ENCODE measurements around the gene SMAP2. TPM values are rescaled to one million over a fixed set of nuclear protein-coding genes. Genes with fewer than 3 reads are reported as not detected.

The SMAP2 gene
- total RNA-seq, 6 experiments from 2014 or later = 23.7 to 41.5 (median 36.2) TPM

DNA sequence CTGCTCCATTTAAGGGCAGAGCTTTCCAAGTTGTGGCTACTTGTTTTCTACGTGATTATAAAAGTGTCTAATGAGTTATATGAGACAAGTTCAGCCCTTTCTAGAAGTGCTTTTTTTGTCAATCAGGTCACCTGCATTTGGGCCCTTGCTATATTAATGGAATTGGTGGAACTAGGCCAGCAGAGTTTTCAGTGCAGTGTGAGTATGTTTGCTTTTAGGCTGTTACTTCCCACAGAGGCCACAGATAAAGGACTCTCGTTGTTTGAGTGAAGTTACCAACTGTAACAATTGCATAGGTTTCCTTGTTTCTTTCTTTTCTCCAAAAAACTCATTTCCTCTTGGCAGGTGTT, 10.9 kb downstream of the SMAP2 start:
- no peaks in the 10 kb centered on the region for H3K9me3 ChIP-seq
- intact Hi-C loops (cut with DNase I) = no loop called here
- no peak for DNase-seq
- no peak overlapping the region for H3K4me3 ChIP-seq
- TF ChIP-seq POLR2A (IDR thresholded peaks at IDR 0.05) (no peak), CTCF (IDR thresholded peaks at IDR 0.05) (no peak)
- H3K27ac ChIP-seq = peak overlapping the region; percentile 82 to 87 (median 86)
- no peaks in the 10 kb centered on the region for H3K36me3 ChIP-seq
- H3K27me3 ChIP-seq = no peaks in the 10 kb centered on the region
- peaks cover 0 to 89% (median 45%) of the 10 kb centered on the region in 4 donors for H3K4me1 ChIP-seq
- peak; percentile 57 to 65 (median 58) for ATAC-seq
- WGBS (ENCODE audit: insufficient coverage, low coverage, low lambda C conversion rate, missing lambda C conversion rate) = 0% methylated on average over 2 of the region's 2 CpGs

- 32% methylated on average over 4 of the region's 6 CpGs for WGBS (ENCODE audit: insufficient coverage, low coverage, low lambda C conversion rate, missing lambda C conversion rate)
- DNase-seq (no peak), ATAC-seq (peak in 1 of 4 donors; percentile 16)
- H3K27ac ChIP-seq = peak overlapping the region; percentile 82 to 87 (median 86)
- intact Hi-C loops (cut with DNase I) = no loop called here
- TF ChIP-seq POLR2A (IDR thresholded peaks at IDR 0.05) (no peak), CTCF (IDR thresholded peaks at IDR 0.05) (no peak)
- peaks cover 0 to 87% (median 47%) of the 10 kb centered on the region in 4 donors for H3K4me1 ChIP-seq
- no peak overlapping the region for H3K4me3 ChIP-seq
- H3K9me3 ChIP-seq = no peaks in the 10 kb centered on the region
- no peaks in the 10 kb centered on the region for H3K27me3 ChIP-seq
- H3K36me3 ChIP-seq = no peaks in the 10 kb centered on the region
Measured at GRCh38 chr1:40384887-40385286, 11.4 kb downstream of the SMAP2 start.

- intact Hi-C loops (cut with DNase I) = no loop called here
- peak; percentile 44 for TF ChIP-seq POLR2A (IDR thresholded peaks at IDR 0.05)
- no peak for TF ChIP-seq CTCF (IDR thresholded peaks at IDR 0.05)
- peak in 2 of 4 donors; percentile 1 to 16 for ATAC-seq
- Histone ChIP-seq H3K27ac (peak overlapping the region; percentile 82 to 87 (median 86)), H3K27me3 (no peaks in the 10 kb centered on the region), H3K4me1 (peaks cover 0 to 88% (median 47%) of the 10 kb centered on the region in 4 donors), H3K4me3 (no peak overlapping the region), H3K9me3 (no peaks in the 10 kb centered on the region), H3K36me3 (no peaks in the 10 kb centered on the region)
- WGBS (ENCODE audit: insufficient coverage, low coverage, low lambda C conversion rate, missing lambda C conversion rate) = 29% methylated on average over 6 of the region's 6 CpGs
- no peak for DNase-seq
Measured at GRCh38 chr1:40385437-40386358, 12.2 kb downstream of the SMAP2 start.

DNA sequence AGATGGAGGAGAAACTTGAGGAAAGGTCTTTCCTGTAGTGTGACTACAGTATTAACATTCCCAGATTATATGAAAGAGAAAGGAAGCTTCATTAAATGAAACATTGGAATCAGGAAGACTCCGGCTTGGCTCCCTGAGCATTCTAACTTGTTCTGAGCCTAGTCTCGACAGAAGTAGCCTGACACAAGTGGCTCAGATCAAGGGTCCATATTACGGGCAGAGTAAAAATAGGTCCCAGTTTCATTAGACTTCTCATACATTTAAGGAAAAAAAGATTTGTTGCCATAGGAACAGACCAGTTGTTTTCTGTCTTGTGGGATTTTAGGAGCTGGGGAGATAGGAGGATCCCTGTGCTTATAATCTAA, 12.8 kb downstream of the SMAP2 start:
- H3K4me3 ChIP-seq = no peak overlapping the region
- H3K36me3 ChIP-seq = no peaks in the 10 kb centered on the region
- no peak for ATAC-seq
- DNase-seq = no peak
- H3K27me3 ChIP-seq = no peaks in the 10 kb centered on the region
- H3K9me3 ChIP-seq = no peaks in the 10 kb centered on the region
- H3K27ac ChIP-seq = peak overlapping the region; percentile 82 to 87 (median 86)
- 9% methylated on average over 3 of the region's 3 CpGs for WGBS (ENCODE audit: insufficient coverage, low coverage, low lambda C conversion rate, missing lambda C conversion rate)
- intact Hi-C loops (cut with DNase I) = no loop called here
- peaks cover 0 to 91% (median 46%) of the 10 kb centered on the region in 4 donors for H3K4me1 ChIP-seq
- no peak for TF ChIP-seq CTCF (IDR thresholded peaks at IDR 0.05)
- TF ChIP-seq POLR2A (IDR thresholded peaks at IDR 0.05) = no peak

Measured in right lobe of liver (tissue), 6 donors.